HepG2 (cell line): ENCODE data around the gene KIF1C. TPM values are rescaled to one million over a fixed set of nuclear protein-coding genes. Genes with fewer than 3 reads are reported as not detected.

Source experiments
- CBX1 ChIP-seq: IDR thresholded peaks from one replicate; pipeline ENCODE4 v1.6.1; 2016; ENCODE audit warnings: antibody characterized with exemption, low read depth
- EHMT2 ChIP-seq: fragments of 200-600 bp; sonication (generic); IDR thresholded peaks from 2 replicates; pipeline ENCODE4 v1.7.0; 2017; ENCODE audit warnings: antibody characterized with exemption, low read depth, low read length, borderline replicate concordance
- ELF3 ChIP-seq: IDR thresholded peaks from 2 replicates; pipeline ENCODE4 v1.6.1; 2016; ENCODE audit warnings: missing genetic modification reagents, missing compliant biosample characterization
- KLF12 ChIP-seq: sonication (generic); formaldehyde crosslinking; IDR thresholded peaks from 2 replicates; pipeline ENCODE4 v1.4.0; 2020; ENCODE audit warnings: missing genetic modification reagents, borderline replicate concordance
- KLF6 ChIP-seq: IDR thresholded peaks from 2 replicates; pipeline ENCODE4 v1.8.0; 2016; ENCODE audit warnings: missing biosample characterization, missing genetic modification reagents
- PHF21A ChIP-seq: sonication (generic); formaldehyde crosslinking; IDR thresholded peaks from 2 replicates; pipeline ENCODE4 v1.5.0; 2020; ENCODE audit warnings: mild to moderate bottlenecking, missing genetic modification reagents
- RELA ChIP-seq: sonication (generic); formaldehyde crosslinking; IDR thresholded peaks from 2 replicates; pipeline ENCODE4 v1.4.0; 2020; ENCODE audit warnings: missing genetic modification reagents
- SATB2 ChIP-seq: sonication (generic); formaldehyde crosslinking; IDR thresholded peaks from 2 replicates; pipeline ENCODE4 v1.5.0; 2020; ENCODE audit warnings: missing genetic modification reagents
- SRSF9 ChIP-seq: fragments of 200-400 bp; formaldehyde crosslinking; IDR thresholded peaks from 2 replicates; pipeline ENCODE4 v1.6.1; 2018; ENCODE audit warnings: borderline replicate concordance, mild to moderate bottlenecking, low read depth, low read length; ENCODE audit not compliant: insufficient read depth, poor library complexity, severe bottlenecking
- TBX3 ChIP-seq: fragments of 450-650 bp; IDR thresholded peaks from 2 replicates; pipeline ENCODE4 v1.6.1; 2017; ENCODE audit warnings: antibody characterized with exemption, mild to moderate bottlenecking, inconsistent platforms, borderline replicate concordance
- THYN1 ChIP-seq: sonication (generic); formaldehyde crosslinking; IDR thresholded peaks from 2 replicates; pipeline ENCODE4 v1.8.1; 2023; ENCODE audit warnings: low read depth, mild to moderate bottlenecking, moderate library complexity, missing genetic modification reagents, borderline replicate concordance
- ZEB1 ChIP-seq: IDR thresholded peaks from 2 replicates; pipeline ENCODE4 v1.6.1; 2012; ENCODE audit warnings: mild to moderate bottlenecking, low read depth, inconsistent platforms; ENCODE audit not compliant: insufficient replicate concordance
- ZNF230 ChIP-seq: sonication (generic); formaldehyde crosslinking; IDR thresholded peaks from 2 replicates; pipeline ENCODE4 v1.4.0; 2020; ENCODE audit warnings: mild to moderate bottlenecking, missing genetic modification reagents
- ZNF251 ChIP-seq: sonication (generic); formaldehyde crosslinking; IDR thresholded peaks from 2 replicates; pipeline ENCODE4 v1.9.0; 2021; ENCODE audit warnings: mild to moderate bottlenecking, missing genetic modification reagents
- ZNF282 ChIP-seq: fragments of 450-650 bp; IDR thresholded peaks from 2 replicates; pipeline ENCODE4 v1.6.1; 2018; ENCODE audit not compliant: partially characterized antibody
- ZNF792 ChIP-seq: IDR thresholded peaks from 2 replicates; pipeline ENCODE4 v1.6.1; 2016
- ZNF839 ChIP-seq: sonication (generic); formaldehyde crosslinking; IDR thresholded peaks from 2 replicates; pipeline ENCODE4 v1.4.0; 2020; ENCODE audit warnings: missing genetic modification reagents, mild to moderate bottlenecking, borderline replicate concordance
- polyA plus RNA-seq, 8 experiments: library from polyadenylated mRNA; depleted of rRNA in 3 of 8; stranded (reverse) in 7 of 8; unstranded in 1 of 8; fragments of >200 nt; fragmentation: Illumina TruSeq in 4 of 8; extraction: Trizol in 4 of 8; gene quantifications; 2 replicates each; pipeline versions ENCODE4 v1.2.1 to v1.2.3, GENCODE V29; 2011 to 2016; ENCODE audit warnings: low read depth in 4 of 8, missing spikeins in 1 of 8, mixed read lengths in 1 of 8; ENCODE audit not compliant: insufficient read depth in 1 of 8
- total RNA-seq, 5 experiments: library from RNA; depleted of rRNA; stranded (reverse); fragments of >200 nt; fragmentation: Illumina TruSeq; extraction: Trizol; gene quantifications; 2 replicates each; pipeline ENCODE4 v1.2.3, GENCODE V29; 2016; ENCODE audit warnings: low read depth in 1 of 5
- TF ChIP-seq, protein P1 (sequence below): sonication (generic); formaldehyde crosslinking; IDR thresholded peaks from 2 replicates; pipeline ENCODE4 v1.5.0; 2020; ENCODE audit warnings: missing genetic modification reagents
- TF ChIP-seq, protein P2 (sequence below): sonication (generic); formaldehyde crosslinking; IDR thresholded peaks from 2 replicates; pipeline ENCODE4 v1.8.0; 2022; ENCODE audit warnings: missing genetic modification reagents, low read depth, mild to moderate bottlenecking, borderline replicate concordance
- TF ChIP-seq, protein P3 (sequence below): sonication (generic); formaldehyde crosslinking; IDR thresholded peaks from 2 replicates; pipeline ENCODE4 v1.4.0; 2020; ENCODE audit warnings: mild to moderate bottlenecking, missing genetic modification reagents
- TF ChIP-seq, protein P4 (sequence below): sonication (generic); formaldehyde crosslinking; IDR thresholded peaks from 2 replicates; pipeline ENCODE4 v1.5.1; 2020; ENCODE audit warnings: missing genetic modification reagents, mild to moderate bottlenecking, borderline replicate concordance
- TF ChIP-seq, protein P5 (sequence below): sonication (generic); formaldehyde crosslinking; conservative IDR thresholded peaks from 2 replicates; pipeline ENCODE4 v1.4.0; 2020; ENCODE audit warnings: missing genetic modification reagents
- TF ChIP-seq, protein P6 (sequence below): IDR thresholded peaks from 2 replicates; pipeline ENCODE4 v1.6.1; 2016

KIF1C gene
- total and polyA plus RNA-seq, 2 of the 13 experiments (the other 11 are each of a cell fraction or from before 2014, with no cell fraction given) = 70.0 to 104 TPM

DNA sequence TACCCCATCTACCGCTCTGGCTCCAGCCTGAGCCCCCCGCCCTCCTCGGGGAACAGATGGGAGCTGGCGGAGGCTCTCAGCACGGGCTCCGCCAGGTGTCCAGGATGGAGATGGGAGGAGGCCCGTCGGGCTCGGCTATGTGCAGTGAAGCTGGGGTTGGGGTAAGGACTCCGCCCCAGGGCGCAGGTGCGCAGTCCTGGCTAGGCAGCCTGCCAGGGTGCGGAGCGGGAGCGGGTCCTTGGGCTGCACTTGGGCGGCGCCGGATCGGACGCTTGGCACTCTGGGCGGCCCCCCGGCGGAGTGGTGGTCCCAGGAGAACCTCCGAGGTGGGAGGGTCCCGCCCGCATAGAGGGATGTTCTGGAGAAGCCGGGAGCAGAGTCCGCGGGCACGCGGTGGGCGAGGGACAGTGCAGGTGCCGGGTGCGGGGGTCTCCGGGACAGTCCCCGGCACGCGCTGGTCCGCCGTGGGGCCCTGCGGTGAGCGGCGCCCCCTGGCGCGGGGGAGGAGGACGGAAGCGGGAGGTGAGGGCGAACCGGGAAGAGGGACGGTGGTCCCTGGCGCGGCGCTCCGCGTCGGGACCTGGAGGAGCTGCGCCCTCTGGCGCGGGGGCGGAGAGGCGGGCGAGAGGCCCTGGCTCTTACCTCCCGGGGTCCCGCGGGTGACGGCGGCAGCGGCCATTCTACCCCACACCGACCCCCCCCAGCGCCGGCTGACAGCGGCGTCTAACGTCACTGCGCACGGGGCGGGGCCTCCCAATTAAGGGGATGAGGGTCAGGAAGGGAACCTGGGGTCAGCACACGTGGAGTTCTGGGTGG, 10.6 kb upstream of the KIF1C start, which contains the start of gene CAMTA2 (continued):
- TF ChIP-seq, protein P1, sequence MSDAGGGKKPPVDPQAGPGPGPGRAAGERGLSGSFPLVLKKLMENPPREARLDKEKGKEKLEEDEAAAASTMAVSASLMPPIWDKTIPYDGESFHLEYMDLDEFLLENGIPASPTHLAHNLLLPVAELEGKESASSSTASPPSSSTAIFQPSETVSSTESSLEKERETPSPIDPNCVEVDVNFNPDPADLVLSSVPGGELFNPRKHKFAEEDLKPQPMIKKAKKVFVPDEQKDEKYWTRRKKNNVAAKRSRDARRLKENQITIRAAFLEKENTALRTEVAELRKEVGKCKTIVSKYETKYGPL = no peak
- peak; percentile 79 for TF ChIP-seq ELF3 (CRISPR knock-in tag)
- peak; percentile 75 for TF ChIP-seq PHF21A (CRISPR knock-in tag)
- TF ChIP-seq ZEB1 = no peak
- TF ChIP-seq, protein P2, sequence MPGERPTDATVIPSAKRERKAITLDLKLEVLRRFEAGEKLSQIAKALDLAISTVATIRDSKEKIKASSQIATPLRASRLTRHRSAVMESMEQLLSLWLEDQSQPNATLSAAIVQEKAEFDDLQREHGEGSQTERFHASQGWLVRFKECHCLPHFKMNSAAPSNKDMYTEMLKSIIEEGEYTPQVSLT (CRISPR knock-in tag) = no peak
- no peak for TF ChIP-seq EHMT2
- peak; percentile 53; the same call in 1 of the 2 replicates for TF ChIP-seq KLF6
- no peak for TF ChIP-seq ZNF282
- TF ChIP-seq, protein P3, sequence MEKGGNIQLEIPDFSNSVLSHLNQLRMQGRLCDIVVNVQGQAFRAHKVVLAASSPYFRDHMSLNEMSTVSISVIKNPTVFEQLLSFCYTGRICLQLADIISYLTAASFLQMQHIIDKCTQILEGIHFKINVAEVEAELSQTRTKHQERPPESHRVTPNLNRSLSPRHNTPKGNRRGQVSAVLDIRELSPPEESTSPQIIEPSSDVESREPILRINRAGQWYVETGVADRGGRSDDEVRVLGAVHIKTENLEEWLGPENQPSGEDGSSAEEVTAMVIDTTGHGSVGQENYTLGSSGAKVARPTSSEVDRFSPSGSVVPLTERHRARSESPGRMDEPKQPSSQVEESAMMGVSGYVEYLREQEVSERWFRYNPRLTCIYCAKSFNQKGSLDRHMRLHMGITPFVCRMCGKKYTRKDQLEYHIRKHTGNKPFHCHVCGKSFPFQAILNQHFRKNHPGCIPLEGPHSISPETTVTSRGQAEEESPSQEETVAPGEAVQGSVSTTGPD (CRISPR knock-in tag) = no peak
- TF ChIP-seq, protein P4, sequence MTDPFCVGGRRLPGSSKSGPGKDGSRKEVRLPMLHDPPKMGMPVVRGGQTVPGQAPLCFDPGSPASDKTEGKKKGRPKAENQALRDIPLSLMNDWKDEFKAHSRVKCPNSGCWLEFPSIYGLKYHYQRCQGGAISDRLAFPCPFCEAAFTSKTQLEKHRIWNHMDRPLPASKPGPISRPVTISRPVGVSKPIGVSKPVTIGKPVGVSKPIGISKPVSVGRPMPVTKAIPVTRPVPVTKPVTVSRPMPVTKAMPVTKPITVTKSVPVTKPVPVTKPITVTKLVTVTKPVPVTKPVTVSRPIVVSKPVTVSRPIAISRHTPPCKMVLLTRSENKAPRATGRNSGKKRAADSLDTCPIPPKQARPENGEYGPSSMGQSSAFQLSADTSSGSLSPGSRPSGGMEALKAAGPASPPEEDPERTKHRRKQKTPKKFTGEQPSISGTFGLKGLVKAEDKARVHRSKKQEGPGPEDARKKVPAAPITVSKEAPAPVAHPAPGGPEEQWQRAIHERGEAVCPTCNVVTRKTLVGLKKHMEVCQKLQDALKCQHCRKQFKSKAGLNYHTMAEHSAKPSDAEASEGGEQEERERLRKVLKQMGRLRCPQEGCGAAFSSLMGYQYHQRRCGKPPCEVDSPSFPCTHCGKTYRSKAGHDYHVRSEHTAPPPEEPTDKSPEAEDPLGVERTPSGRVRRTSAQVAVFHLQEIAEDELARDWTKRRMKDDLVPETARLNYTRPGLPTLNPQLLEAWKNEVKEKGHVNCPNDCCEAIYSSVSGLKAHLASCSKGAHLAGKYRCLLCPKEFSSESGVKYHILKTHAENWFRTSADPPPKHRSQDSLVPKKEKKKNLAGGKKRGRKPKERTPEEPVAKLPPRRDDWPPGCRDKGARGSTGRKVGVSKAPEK (CRISPR knock-in tag) = no peak
- TF ChIP-seq ZNF230 = no peak
- peak; percentile 58 for TF ChIP-seq CBX1
- peak; percentile 88; the same call in 1 of the 2 replicates for TF ChIP-seq KLF12 (CRISPR knock-in tag)
- no peak for TF ChIP-seq TBX3
- no peak for TF ChIP-seq ZNF251 (CRISPR knock-in tag)
- TF ChIP-seq THYN1 = no peak
- 0 out of 2 replicates have a peak, but pooled peaks have one; percentile 76 for TF ChIP-seq RELA
- TF ChIP-seq, protein P5, sequence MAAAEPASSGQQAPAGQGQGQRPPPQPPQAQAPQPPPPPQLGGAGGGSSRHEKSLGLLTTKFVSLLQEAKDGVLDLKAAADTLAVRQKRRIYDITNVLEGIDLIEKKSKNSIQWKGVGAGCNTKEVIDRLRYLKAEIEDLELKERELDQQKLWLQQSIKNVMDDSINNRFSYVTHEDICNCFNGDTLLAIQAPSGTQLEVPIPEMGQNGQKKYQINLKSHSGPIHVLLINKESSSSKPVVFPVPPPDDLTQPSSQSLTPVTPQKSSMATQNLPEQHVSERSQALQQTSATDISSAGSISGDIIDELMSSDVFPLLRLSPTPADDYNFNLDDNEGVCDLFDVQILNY (CRISPR knock-in tag) = peak; percentile 61; the same call in 1 of the 2 replicates
- no peak; the same call in 1 of the 2 replicates for TF ChIP-seq ZNF839 (CRISPR knock-in tag)
- TF ChIP-seq SATB2 (CRISPR knock-in tag) = no peak
- no peak for TF ChIP-seq ZNF792
- TF ChIP-seq, protein P6, sequence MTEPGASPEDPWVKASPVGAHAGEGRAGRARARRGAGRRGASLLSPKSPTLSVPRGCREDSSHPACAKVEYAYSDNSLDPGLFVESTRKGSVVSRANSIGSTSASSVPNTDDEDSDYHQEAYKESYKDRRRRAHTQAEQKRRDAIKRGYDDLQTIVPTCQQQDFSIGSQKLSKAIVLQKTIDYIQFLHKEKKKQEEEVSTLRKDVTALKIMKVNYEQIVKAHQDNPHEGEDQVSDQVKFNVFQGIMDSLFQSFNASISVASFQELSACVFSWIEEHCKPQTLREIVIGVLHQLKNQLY (CRISPR knock-in tag) = peak; percentile 1
- no peak for TF ChIP-seq SRSF9
